ENCODE results near the gene ADAMTSL3.
"Not testable (repeated sequence)": the region's sequence is repeated elsewhere in the genome, so short reads cannot be mapped to it uniquely, and the experiment has no call there.

The ADAMTSL3 gene

GRCh38 chr15:83757291-83757690 is 103.4 kb downstream of the ADAMTSL3 start:
- DNase-seq = not testable (repeated sequence)

DNA sequence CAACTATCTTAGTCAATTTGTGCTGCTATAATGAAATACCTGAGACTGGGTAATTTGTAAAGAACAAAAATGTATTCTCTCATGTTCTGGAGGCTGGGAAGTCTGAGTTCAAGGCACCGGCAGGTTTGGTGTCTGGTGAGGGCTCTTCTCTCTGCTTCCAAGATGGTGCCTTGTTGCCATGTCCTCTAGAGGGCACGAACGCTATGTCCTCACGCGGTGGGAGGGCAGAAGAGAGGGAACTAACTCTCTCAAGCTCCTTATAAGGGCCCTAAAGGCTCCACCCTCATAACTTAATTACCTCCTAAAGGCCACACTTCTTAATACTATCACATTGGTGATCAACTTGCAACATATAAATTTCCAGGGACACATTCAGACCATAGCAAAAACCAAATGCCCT is 108.4 kb downstream of the ADAMTSL3 start:
- DNase-seq = no peak

DNA sequence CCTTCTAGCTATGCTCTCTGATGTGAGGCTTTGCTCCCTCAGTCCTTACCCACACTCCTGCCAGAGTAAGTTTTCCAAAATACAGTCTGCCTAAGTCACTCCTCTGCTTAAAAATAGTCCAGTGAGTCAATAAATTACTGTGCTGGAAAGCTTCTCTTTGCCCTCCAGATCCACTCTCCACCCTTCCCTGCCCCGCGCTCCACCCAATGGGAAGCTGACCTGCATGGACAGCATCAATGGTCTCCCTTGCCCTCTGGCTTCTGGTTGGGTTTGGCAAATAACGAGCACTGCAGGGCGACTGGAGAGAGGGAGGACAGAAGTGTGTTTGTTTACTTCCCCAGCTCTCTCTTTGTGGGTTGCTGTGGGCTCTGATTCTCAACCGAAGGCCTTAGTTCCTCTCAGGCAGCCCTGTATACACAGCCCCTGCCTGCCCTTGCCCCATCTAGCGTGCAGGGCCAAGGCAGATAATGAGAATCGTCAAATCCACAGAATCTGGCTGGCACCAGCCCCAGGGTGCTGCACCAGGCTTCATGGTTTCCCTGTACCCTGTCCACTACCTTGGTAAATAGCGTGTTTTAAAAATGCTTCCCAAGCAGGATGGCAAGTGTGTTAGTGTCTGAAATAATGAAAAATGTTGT is 110.4 kb downstream of the ADAMTSL3 start:
- peak in 8 of 14 donors; percentile 6 to 40 (median 13) for DNase-seq

DNA sequence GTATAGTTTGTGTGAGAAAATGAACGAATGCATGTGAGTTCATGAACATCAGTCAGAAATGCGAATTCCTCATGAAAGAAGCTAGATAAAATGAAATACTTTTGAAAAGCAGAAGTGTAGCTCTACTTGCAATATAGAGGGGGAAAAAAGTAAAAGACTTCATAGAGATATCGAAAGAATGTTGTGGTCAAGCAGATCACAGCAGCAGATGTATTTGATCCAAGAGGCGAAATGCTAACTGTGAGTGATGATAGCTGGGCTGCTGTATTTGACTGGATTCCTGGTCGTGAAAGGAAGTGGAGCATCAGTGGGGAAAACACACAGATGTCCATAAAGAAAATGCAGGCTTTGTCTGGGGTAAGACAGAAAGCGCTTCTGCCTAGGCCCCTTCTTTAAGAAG is 112.4 kb downstream of the ADAMTSL3 start:
- DNase-seq = no peak

DNA sequence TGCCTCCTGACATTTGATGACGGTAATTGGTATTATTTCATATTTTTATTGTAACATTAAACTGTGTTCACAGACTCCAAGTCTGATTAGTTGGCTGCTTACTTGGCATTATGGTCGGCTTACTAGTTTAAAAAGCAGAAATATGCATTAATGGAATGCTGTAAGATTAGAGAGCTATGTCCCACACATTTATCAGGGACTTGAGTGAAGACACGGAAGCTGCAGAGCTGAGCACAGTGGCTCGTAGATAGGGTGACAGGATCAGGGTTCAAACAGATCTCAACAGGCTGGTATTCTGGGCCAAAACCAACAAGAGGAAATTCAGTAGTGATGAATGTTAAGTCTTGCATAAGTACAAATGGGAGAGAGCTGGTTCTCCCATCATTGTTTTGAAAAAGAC is 113.8 kb downstream of the ADAMTSL3 start:
- DNase-seq = no peak

DNA sequence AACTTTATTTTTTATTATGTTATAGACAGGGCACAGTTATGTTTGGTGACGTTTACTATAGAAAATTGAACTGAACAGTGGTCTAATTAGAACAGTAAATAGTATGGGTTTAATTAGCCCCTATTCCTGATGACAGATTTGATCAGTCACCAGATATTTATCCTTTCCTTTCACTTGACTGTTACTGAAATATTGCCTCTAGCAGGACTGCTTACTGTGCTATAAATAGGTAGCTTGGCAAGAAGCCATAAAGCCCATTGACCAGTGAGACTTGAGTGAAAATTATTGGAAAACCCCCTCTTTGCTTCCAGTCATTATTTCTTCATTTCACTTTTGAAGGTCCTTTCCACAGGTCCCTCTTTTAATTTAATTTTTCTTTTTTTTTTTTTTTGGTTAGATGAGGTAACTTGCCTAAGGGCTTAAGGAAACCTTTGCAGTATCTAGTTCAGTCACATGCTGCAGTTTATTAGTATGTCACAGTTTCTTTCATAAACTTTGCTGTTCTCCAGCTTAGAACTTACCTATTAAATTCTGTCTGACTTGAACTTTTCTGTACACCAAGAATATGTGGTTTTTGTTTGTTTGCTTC is 115.6 kb downstream of the ADAMTSL3 start:
- no peak for DNase-seq

GRCh38 chr15:83775738-83776137 is 121.8 kb downstream of the ADAMTSL3 start:
- no peak for DNase-seq

DNA sequence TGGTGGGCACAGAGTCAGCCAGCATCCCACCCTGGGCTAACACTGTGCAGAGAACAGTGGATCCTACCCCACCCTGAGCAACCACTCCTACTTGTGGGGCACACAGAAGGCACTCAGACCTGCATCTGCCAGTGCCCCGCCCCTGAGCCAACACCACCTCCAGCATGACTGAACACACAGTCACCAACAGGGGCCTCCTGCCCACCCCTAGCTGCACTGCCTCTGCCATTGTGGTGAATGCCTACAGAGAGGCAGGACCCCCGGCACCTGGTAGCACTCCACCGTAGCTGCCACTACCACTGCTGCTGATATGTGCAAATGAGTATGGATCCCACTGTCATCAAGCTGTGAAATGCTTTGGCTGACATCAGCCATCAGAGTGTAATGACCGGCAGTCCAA is 123.1 kb downstream of the ADAMTSL3 start:
- no peak for DNase-seq

- DNase-seq = no peak
Observed at GRCh38 chr15:83783227-83783626, 129.3 kb downstream of the ADAMTSL3 start.

GRCh38 chr15:83784975-83785374 is 131.1 kb downstream of the ADAMTSL3 start:
- no peak for DNase-seq

- no peak for DNase-seq
Observed at GRCh38 chr15:83786336-83786735, 132.4 kb downstream of the ADAMTSL3 start.

DNA sequence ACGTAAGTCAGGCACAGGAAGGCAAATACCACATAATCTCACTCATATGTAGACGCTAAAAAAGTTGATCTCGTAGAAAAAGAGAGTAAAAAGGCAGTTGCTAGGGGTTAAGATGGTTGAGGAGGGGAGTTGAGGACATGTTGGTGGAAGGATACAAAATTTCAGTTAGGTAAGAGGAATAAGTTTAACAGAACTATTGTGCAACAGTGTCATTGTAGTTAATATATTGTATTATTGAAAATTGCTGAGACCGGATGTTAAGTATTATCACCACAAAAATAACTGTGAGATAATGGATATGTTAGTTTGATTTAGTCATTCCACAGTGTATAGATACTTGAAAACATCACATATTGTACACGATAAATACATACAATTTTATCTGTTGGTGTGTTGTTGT is 139.1 kb downstream of the ADAMTSL3 start:
- no peak for DNase-seq

DNA sequence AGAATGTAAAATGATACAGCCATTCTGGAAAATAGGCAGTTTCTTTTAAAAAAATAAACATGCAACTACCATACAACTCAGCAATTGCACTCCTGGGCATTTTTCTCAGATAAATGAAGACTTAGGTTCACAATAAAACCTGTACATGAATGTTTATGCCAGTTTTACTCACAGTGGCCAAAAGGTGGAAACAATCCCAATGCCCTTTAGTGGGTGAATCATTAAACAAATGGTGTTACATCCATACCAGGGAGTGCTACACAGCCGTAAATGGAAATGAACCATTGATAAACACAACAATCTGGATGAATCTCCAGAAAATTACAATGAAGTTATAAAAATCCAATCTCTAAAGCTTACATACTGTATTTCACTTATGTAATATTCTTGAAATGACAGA is 140.3 kb downstream of the ADAMTSL3 start:
- no peak for DNase-seq

GRCh38 chr15:83809345-83809744 is 155.4 kb downstream of the ADAMTSL3 start:
- no peak for DNase-seq

DNA sequence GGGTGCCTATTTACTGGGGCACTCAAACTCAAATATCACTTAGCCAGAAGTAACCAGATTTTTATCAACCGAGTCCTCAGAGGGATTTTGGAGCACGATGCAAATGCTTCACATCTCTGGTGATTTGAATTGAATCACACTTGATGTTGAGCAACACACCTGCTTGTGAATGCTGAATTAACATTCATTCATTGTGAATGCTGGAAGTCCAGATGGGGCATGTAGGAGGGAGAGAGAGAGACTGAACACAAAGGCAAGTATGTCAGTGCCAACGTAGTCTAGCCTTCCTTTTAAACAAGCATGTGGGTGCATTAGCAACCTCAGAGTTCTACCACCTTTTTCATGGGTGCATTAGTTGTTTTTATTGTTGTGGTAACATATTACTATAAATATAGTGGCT is 156.2 kb downstream of the ADAMTSL3 start:
- no peak for DNase-seq

GRCh38 chr15:83813682-83814081 is 159.8 kb downstream of the ADAMTSL3 start:
- DNase-seq = no peak

DNA sequence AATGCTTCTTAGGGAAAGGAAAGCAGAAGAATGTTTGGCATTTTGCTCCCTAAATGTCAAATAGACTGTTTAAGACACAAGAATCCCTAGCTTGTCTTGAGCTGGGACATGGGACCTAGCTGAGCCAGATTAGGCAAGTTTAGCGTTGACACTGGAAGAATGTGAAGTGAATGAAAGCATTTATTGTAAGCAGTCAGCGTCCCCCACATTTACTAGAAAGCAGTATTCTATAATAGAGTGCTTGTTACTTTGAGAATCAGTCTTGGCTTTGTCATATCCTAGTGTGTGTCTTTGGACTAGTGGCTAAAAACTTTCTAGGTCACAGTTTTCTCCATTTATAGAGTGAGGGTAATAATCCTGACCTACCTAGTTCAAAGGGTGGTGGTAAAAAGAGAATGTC is 161.6 kb downstream of the ADAMTSL3 start:
- DNase-seq = no peak

DNA sequence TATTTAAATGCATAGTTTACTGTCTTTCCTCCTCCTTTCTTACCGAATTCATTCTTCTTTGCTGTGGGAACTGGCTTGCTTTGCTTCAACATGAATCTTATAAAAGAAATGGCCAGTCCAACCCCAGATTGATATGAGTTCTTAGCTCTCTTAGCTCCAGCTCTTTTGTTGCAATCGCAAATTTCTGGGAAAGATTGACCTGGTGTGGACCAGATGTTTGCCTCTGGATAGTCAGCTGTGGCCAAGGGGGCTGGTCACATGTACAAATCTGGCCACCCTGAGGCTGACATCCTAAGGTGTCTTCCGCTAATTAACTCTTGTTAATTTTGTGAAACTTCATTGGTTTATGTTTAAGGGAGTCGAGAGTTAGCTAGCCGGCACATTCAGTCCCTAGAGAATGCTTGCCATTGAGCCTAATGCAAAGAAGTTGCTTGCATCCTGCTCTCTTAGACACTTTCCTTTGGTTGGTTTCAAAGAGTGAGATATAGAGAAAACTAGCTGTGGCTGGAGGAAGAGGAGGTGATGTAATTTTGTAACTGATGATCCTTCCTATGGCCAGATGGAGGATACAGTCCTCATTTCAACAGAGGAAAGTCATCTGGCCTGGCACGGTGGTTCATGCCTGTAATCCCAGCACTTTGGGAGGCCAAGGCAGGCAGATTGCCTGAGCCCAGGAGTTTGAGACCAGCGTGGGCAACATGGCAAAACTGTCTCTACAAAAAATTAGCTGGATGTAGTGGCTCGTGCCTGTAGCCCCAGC is 162.4 kb downstream of the ADAMTSL3 start:
- DNase-seq = no peak

- DNase-seq = no peak
Observed at GRCh38 chr15:83818591-83818990, 164.7 kb downstream of the ADAMTSL3 start.

- DNase-seq = no peak
Observed at GRCh38 chr15:83830381-83830780, 176.5 kb downstream of the ADAMTSL3 start.

- no peak for DNase-seq
Observed at GRCh38 chr15:83833569-83833968, 179.6 kb downstream of the ADAMTSL3 start.

GRCh38 chr15:83835479-83835878 is 181.6 kb downstream of the ADAMTSL3 start:
- DNase-seq = no peak

DNA sequence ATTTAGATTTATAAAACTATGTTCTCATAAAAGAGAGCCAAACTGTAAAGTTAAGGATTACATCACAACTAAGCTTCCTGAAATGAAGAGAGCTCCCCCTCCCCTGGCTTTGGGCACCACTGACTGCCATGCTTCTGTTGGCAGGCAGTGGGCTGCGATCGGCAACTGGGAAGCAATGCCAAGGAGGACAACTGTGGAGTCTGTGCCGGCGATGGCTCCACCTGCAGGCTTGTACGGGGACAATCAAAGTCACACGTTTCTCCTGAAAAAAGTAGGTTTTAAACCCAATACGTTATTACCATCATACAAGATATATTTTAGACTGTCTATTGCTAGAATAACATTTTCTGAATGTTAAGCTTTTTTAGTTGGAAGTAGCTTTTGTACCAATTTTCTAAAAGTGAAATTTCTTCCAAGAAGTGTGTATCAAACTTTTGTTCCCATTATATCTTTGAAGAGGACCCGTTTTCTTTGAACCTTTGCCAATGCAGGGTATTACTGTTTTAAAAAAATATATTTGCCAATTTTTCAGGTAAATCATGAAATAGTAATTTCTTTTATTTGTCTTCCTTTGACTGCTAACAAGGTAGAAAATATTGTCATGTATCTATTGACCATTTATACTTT is 184.1 kb downstream of the ADAMTSL3 start:
- DNase-seq = peak in 9 of 14 donors; percentile 5 to 44 (median 10)
